IPS DF 19.7 (cell line): ENCODE results near the gene ALOXE3.
"Not testable (repeated sequence)": the region's sequence is repeated elsewhere in the genome, so short reads cannot be mapped to it uniquely, and the experiment has no call there.

Experiments
- DNase-seq: peaks from one replicate; pipeline ENCODE4 v3.0.0-alpha.2; 2013; ENCODE audit warnings: low read depth, low spot score

Gene ALOXE3

GRCh38 chr17:8122422-8122923 lies 4.2 kb upstream of the ALOXE3 start:
- no peak for DNase-seq

GRCh38 chr17:8121681-8122421 lies 3.5 kb upstream of the ALOXE3 start:
- DNase-seq, result no peak

GRCh38 chr17:8121407-8121680 lies 3.0 kb upstream of the ALOXE3 start:
- DNase-seq, result no peak

GRCh38 chr17:8120520-8121406 lies 2.4 kb upstream of the ALOXE3 start:
- DNase-seq, result no peak

- no peak for DNase-seq
Observed at GRCh38 chr17:8119581-8120519, 1.5 kb upstream of the ALOXE3 start.

GRCh38 chr17:8118769-8119580 lies 661 bp upstream of the ALOXE3 start:
- no peak for DNase-seq

GRCh38 chr17:8117367-8117979 lies 841 bp downstream of the ALOXE3 start:
- no peak for DNase-seq

GRCh38 chr17:8116776-8117175 lies 1.5 kb downstream of the ALOXE3 start:
- DNase-seq, result no peak

GRCh38 chr17:8110907-8111306 lies 7.4 kb downstream of the ALOXE3 start:
- no peak for DNase-seq

- DNase-seq, result no peak
Observed at GRCh38 chr17:8110456-8110804, 7.9 kb downstream of the ALOXE3 start.

GRCh38 chr17:8109661-8110455 lies 8.5 kb downstream of the ALOXE3 start:
- no peak for DNase-seq

- DNase-seq, result no peak
Observed at GRCh38 chr17:8108972-8109660, 9.2 kb downstream of the ALOXE3 start.

GRCh38 chr17:8106980-8107379 lies 11.3 kb downstream of the ALOXE3 start:
- DNase-seq, result not testable (repeated sequence)

- no peak for DNase-seq
Observed at GRCh38 chr17:8105957-8106398, 12.3 kb downstream of the ALOXE3 start.

- no peak for DNase-seq
Observed at GRCh38 chr17:8104911-8105310, 13.4 kb downstream of the ALOXE3 start.

GRCh38 chr17:8103549-8103948 lies 14.8 kb downstream of the ALOXE3 start:
- no peak for DNase-seq

GRCh38 chr17:8101721-8102120 lies 16.6 kb downstream of the ALOXE3 start:
- DNase-seq, result no peak

- no peak for DNase-seq
Observed at GRCh38 chr17:8100763-8101162, 17.6 kb downstream of the ALOXE3 start.

GRCh38 chr17:8100111-8100510 lies 18.2 kb downstream of the ALOXE3 start:
- no peak for DNase-seq
